ENCODE results near the gene TEAD1. TPM values are rescaled to one million over a fixed set of nuclear protein-coding genes. Genes with fewer than 3 reads are reported as not detected.
A peak's percentile ranks its signal among the peaks of the same experiment; 100 is the strongest.

TEAD1 gene
- total RNA-seq, 1 donor from 2014 or later = 163 TPM

DNA sequence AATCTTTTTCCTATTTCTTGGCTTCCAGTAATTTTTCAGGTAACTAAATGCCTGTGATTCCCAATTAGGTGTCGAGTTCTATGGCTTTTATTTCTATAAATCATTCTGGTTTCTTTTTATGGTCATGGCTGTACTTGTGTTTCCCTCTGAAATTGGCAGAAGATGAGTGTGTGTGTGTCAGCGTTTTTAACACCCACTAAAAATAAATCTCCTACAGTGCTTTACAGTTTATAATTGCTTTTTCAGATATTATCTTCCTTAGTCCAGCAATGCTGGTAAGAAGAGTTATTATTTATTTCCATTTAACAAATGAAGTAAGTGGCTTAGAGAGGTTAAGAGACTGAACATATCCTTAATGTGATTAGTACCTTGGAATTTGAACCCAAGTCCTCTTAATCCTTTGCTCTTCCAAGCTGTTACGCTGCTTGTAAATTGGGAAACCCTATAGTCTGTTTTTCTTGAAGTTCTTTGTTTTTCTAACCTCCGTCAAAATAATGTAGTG, 125.2 kb downstream of the TEAD1 start:
- H3K27ac Mint-ChIP-seq = peak overlapping the region; percentile 97
- no peaks in the 10 kb centered on the region for H3K27me3 Mint-ChIP-seq (ENCODE audit: low read depth)
- no peaks in the 10 kb centered on the region for H3K9me3 Mint-ChIP-seq
- DNase-seq (ENCODE audit: low spot score in 2 of 2, unreplicated experiment in 2 of 2) = no peak
- no peak overlapping the region for H3K4me3 Mint-ChIP-seq
- no peak for TF ChIP-seq CTCF (IDR thresholded peaks at IDR 0.05; ENCODE audit: unreplicated experiment)
- H3K4me1 Mint-ChIP-seq = peaks cover 70% of the 10 kb centered on the region
- H3K36me3 Mint-ChIP-seq = peaks cover 12% of the 10 kb centered on the region

DNA sequence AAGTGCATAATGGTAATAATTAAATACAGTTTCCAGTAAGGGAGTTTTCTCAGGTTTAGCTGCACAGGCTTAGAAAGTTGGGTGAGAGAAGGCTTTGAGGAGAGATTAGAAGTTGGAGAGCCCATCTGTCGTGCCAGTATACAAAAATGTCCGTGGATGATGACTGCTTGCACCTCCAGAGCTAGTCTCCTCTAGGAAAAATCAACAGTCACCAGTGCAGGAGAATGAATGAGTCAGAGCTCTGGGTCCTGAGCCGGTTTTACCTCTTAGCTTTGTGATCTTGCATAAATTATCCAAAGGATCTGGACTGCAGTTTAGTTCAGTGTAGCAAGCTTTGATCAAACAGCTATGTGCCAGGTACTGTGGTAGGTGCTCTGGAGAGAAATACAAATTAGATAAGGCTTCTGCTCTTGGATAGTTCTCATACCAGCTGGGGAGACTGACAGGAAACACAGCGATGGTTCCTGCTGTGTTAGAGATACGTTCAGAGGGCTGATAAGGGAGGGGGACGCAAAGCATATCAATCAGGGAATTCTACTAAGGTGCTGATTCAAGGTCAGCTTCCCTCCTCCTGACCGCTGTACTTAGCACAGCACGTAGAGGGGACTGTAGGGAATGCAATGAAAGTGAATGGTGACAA, 125.9 kb downstream of the TEAD1 start:
- H3K4me1 Mint-ChIP-seq = peaks cover 78% of the 10 kb centered on the region
- peak overlapping the region; percentile 17 for H3K4me3 Mint-ChIP-seq
- TF ChIP-seq CTCF (IDR thresholded peaks at IDR 0.05; ENCODE audit: unreplicated experiment) = no peak
- H3K27ac Mint-ChIP-seq = peak overlapping the region; percentile 97
- H3K27me3 Mint-ChIP-seq (ENCODE audit: low read depth) = no peaks in the 10 kb centered on the region
- H3K36me3 Mint-ChIP-seq = peaks cover 10% of the 10 kb centered on the region
- no peak for DNase-seq (ENCODE audit: low spot score in 2 of 2, unreplicated experiment in 2 of 2)
- no peaks in the 10 kb centered on the region for H3K9me3 Mint-ChIP-seq

DNA sequence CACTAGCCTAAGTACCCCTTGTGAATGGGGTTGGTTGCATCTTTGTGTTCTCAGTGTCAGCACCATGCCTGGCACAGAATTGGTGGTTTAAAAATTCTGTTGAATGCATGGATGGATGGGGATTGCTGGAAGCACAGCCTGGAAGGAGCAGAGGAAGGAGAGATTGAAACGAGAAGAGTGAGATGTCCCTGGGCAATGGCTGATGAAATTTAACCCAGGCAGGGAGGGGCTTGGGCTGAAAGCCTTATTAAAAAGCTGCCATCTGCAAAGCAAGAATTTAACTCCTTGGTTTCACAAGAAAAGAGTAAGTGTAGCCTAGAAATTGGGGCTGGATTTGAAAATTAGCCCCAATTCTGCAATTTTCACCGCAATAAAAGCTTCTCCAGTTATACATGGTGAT, 126.7 kb downstream of the TEAD1 start:
- Mint-ChIP-seq H3K4me3 (peak overlapping the region; percentile 17), H3K27ac (peak overlapping the region; percentile 97)

GRCh38 chr11:12801976-12802375, 127.8 kb downstream of the TEAD1 start:
- Mint-ChIP-seq H3K36me3 (peaks cover 5% of the 10 kb centered on the region), H3K27me3 (ENCODE audit: low read depth) (no peaks in the 10 kb centered on the region), H3K9me3 (no peaks in the 10 kb centered on the region), H3K27ac (peak overlapping the region; percentile 97), H3K4me3 (no peak overlapping the region), H3K4me1 (peaks cover 96% of the 10 kb centered on the region)
- no peak for DNase-seq (ENCODE audit: low spot score in 2 of 2, unreplicated experiment in 2 of 2)
- TF ChIP-seq CTCF (IDR thresholded peaks at IDR 0.05; ENCODE audit: unreplicated experiment) = no peak

More for the DNA sequence above, 126.7 kb downstream of the TEAD1 start:
- Mint-ChIP-seq H3K36me3 (peaks cover 9% of the 10 kb centered on the region), H3K27me3 (ENCODE audit: low read depth) (no peaks in the 10 kb centered on the region), H3K4me1 (peaks cover 85% of the 10 kb centered on the region), H3K9me3 (no peaks in the 10 kb centered on the region)
- DNase-seq (ENCODE audit: low spot score in 2 of 2, unreplicated experiment in 2 of 2) = no peak
- no peak for TF ChIP-seq CTCF (IDR thresholded peaks at IDR 0.05; ENCODE audit: unreplicated experiment)

GRCh38 chr11:12802418-12803085, 128.3 kb downstream of the TEAD1 start:
- Mint-ChIP-seq H3K27ac (peak overlapping the region; percentile 97), H3K9me3 (no peaks in the 10 kb centered on the region), H3K4me1 (peaks cover 100% of the 10 kb centered on the region), H3K36me3 (peaks cover 2% of the 10 kb centered on the region), H3K27me3 (ENCODE audit: low read depth) (no peaks in the 10 kb centered on the region), H3K4me3 (peak overlapping the region; percentile 6)
- DNase-seq (ENCODE audit: low spot score in 2 of 2, unreplicated experiment in 2 of 2) = peak; percentile 62 to 71
- TF ChIP-seq CTCF (IDR thresholded peaks at IDR 0.05; ENCODE audit: unreplicated experiment) = no peak
